ENCODE data around the gene CCN5.

GRCh38 chr20:44720997-44721784 is 6.0 kb downstream of the CCN5 start:
- TF ChIP-seq CTCF (IDR thresholded peaks at IDR 0.05; ENCODE audit: insufficient read depth, low read length), result no peak
- no peak for TF ChIP-seq GABPA (IDR thresholded peaks at IDR 0.05; ENCODE audit: low read depth)

All from HL-60 (cell line).